ENCODE data around the gene CHID1. TPM values are rescaled to one million over a fixed set of nuclear protein-coding genes. Genes with fewer than 3 reads are reported as not detected.

CHID1 gene
- total RNA-seq, 2 experiments from 2014 or later, result 51.8 to 56.3 TPM

GRCh38 chr11:888310-889212 is 22.0 kb downstream of the CHID1 start:
- H3K9me3 Mint-ChIP-seq, result no peaks in the 10 kb centered on the region
- CTCF ChIA-PET, result no interaction called here
- no peaks in the 10 kb centered on the region for H3K27me3 Mint-ChIP-seq (ENCODE audit: low read depth)
- no peak overlapping the region for H3K4me3 Mint-ChIP-seq
- no peak for DNase-seq
- no peak overlapping the region for H3K27ac Mint-ChIP-seq
- no peaks in the 10 kb centered on the region for H3K4me1 Mint-ChIP-seq (ENCODE audit: low read depth)
- peaks cover 7% of the 10 kb centered on the region for H3K36me3 Mint-ChIP-seq (ENCODE audit: low read depth)
- intact Hi-C loops (cut with micrococcal nuclease), result no loop called here

GRCh38 chr11:887589-887988 is 23.0 kb downstream of the CHID1 start:
- CTCF ChIA-PET, result no interaction called here
- peaks cover 10% of the 10 kb centered on the region for H3K36me3 Mint-ChIP-seq (ENCODE audit: low read depth)
- no peak overlapping the region for H3K4me3 Mint-ChIP-seq
- DNase-seq, result no peak
- H3K27ac Mint-ChIP-seq, result no peak overlapping the region
- H3K9me3 Mint-ChIP-seq, result no peaks in the 10 kb centered on the region
- intact Hi-C loops (cut with micrococcal nuclease), result no loop called here
- no peaks in the 10 kb centered on the region for H3K27me3 Mint-ChIP-seq (ENCODE audit: low read depth)
- H3K4me1 Mint-ChIP-seq (ENCODE audit: low read depth), result no peaks in the 10 kb centered on the region

- no peak overlapping the region for H3K4me3 Mint-ChIP-seq
- no peaks in the 10 kb centered on the region for H3K4me1 Mint-ChIP-seq (ENCODE audit: low read depth)
- no peaks in the 10 kb centered on the region for H3K27me3 Mint-ChIP-seq (ENCODE audit: low read depth)
- intact Hi-C loops (cut with micrococcal nuclease), result no loop called here
- CTCF ChIA-PET, result no interaction called here
- no peak overlapping the region for H3K27ac Mint-ChIP-seq
- no peak for DNase-seq
- peaks cover 15% of the 10 kb centered on the region for H3K36me3 Mint-ChIP-seq (ENCODE audit: low read depth)
- H3K9me3 Mint-ChIP-seq, result no peaks in the 10 kb centered on the region
Observed at GRCh38 chr11:886568-886967, 24.0 kb downstream of the CHID1 start.

GRCh38 chr11:884578-885070 is 26.0 kb downstream of the CHID1 start:
- Mint-ChIP-seq H3K4me3 (no peak overlapping the region), H3K36me3 (ENCODE audit: low read depth) (peaks cover 18% of the 10 kb centered on the region), H3K9me3 (no peaks in the 10 kb centered on the region), H3K27ac (no peak overlapping the region), H3K4me1 (ENCODE audit: low read depth) (no peaks in the 10 kb centered on the region), H3K27me3 (ENCODE audit: low read depth) (no peaks in the 10 kb centered on the region)
- no peak for DNase-seq
- intact Hi-C loops (cut with micrococcal nuclease), result no loop called here
- CTCF ChIA-PET, result no interaction called here

GRCh38 chr11:883527-883926 is 27.1 kb downstream of the CHID1 start:
- intact Hi-C loops (cut with micrococcal nuclease), result no loop called here
- CTCF ChIA-PET, result no interaction called here
- Mint-ChIP-seq H3K4me1 (ENCODE audit: low read depth) (no peaks in the 10 kb centered on the region), H3K36me3 (ENCODE audit: low read depth) (peaks cover 20% of the 10 kb centered on the region), H3K4me3 (no peak overlapping the region), H3K27me3 (ENCODE audit: low read depth) (no peaks in the 10 kb centered on the region), H3K9me3 (no peaks in the 10 kb centered on the region), H3K27ac (no peak overlapping the region)
- DNase-seq, result no peak

GRCh38 chr11:882596-882995 is 28.0 kb downstream of the CHID1 start:
- DNase-seq, result no peak
- Mint-ChIP-seq H3K9me3 (no peaks in the 10 kb centered on the region), H3K4me1 (ENCODE audit: low read depth) (no peaks in the 10 kb centered on the region), H3K36me3 (ENCODE audit: low read depth) (peaks cover 21% of the 10 kb centered on the region), H3K27ac (no peak overlapping the region), H3K27me3 (ENCODE audit: low read depth) (no peaks in the 10 kb centered on the region), H3K4me3 (no peak overlapping the region)
- intact Hi-C loops (cut with micrococcal nuclease), result no loop called here
- CTCF ChIA-PET, result no interaction called here

- intact Hi-C loops (cut with micrococcal nuclease), result no loop called here
- H3K4me3 Mint-ChIP-seq, result no peak overlapping the region
- CTCF ChIA-PET, result no interaction called here
- no peak overlapping the region for H3K27ac Mint-ChIP-seq
- no peak for DNase-seq
- H3K27me3 Mint-ChIP-seq (ENCODE audit: low read depth), result no peaks in the 10 kb centered on the region
- peaks cover 21% of the 10 kb centered on the region for H3K36me3 Mint-ChIP-seq (ENCODE audit: low read depth)
- no peaks in the 10 kb centered on the region for H3K9me3 Mint-ChIP-seq
- no peaks in the 10 kb centered on the region for H3K4me1 Mint-ChIP-seq (ENCODE audit: low read depth)
Observed at GRCh38 chr11:880447-880846, 30.2 kb downstream of the CHID1 start.

GRCh38 chr11:877565-877964 is 33.0 kb downstream of the CHID1 start:
- no peak for DNase-seq
- Mint-ChIP-seq H3K36me3 (ENCODE audit: low read depth) (peaks cover 22% of the 10 kb centered on the region), H3K4me3 (no peak overlapping the region), H3K9me3 (no peaks in the 10 kb centered on the region), H3K4me1 (ENCODE audit: low read depth) (no peaks in the 10 kb centered on the region), H3K27ac (no peak overlapping the region), H3K27me3 (ENCODE audit: low read depth) (no peaks in the 10 kb centered on the region)
- intact Hi-C loops (cut with micrococcal nuclease), result no loop called here
- CTCF ChIA-PET, result no interaction called here

GRCh38 chr11:876545-876944 is 34.1 kb downstream of the CHID1 start:
- CTCF ChIA-PET, result no interaction called here
- Mint-ChIP-seq H3K27me3 (ENCODE audit: low read depth) (no peaks in the 10 kb centered on the region), H3K9me3 (no peaks in the 10 kb centered on the region), H3K27ac (no peak overlapping the region), H3K36me3 (ENCODE audit: low read depth) (peaks cover 18% of the 10 kb centered on the region), H3K4me1 (ENCODE audit: low read depth) (no peaks in the 10 kb centered on the region), H3K4me3 (no peak overlapping the region)
- DNase-seq, result no peak
- intact Hi-C loops (cut with micrococcal nuclease), result no loop called here

GRCh38 chr11:875769-876301 is 34.8 kb downstream of the CHID1 start:
- Mint-ChIP-seq H3K4me1 (ENCODE audit: low read depth) (no peaks in the 10 kb centered on the region), H3K9me3 (no peaks in the 10 kb centered on the region), H3K27me3 (ENCODE audit: low read depth) (no peaks in the 10 kb centered on the region), H3K27ac (no peak overlapping the region), H3K4me3 (no peak overlapping the region), H3K36me3 (ENCODE audit: low read depth) (peaks cover 18% of the 10 kb centered on the region)
- no peak for DNase-seq
- CTCF ChIA-PET, result no interaction called here
- intact Hi-C loops (cut with micrococcal nuclease), result no loop called here

GRCh38 chr11:875203-875602 is 35.4 kb downstream of the CHID1 start:
- CTCF ChIA-PET, result no interaction called here
- Mint-ChIP-seq H3K4me3 (no peak overlapping the region), H3K4me1 (ENCODE audit: low read depth) (no peaks in the 10 kb centered on the region), H3K27ac (no peak overlapping the region), H3K9me3 (no peaks in the 10 kb centered on the region), H3K36me3 (ENCODE audit: low read depth) (peaks cover 15% of the 10 kb centered on the region), H3K27me3 (ENCODE audit: low read depth) (no peaks in the 10 kb centered on the region)
- no peak for DNase-seq
- intact Hi-C loops (cut with micrococcal nuclease), result no loop called here

- intact Hi-C loops (cut with micrococcal nuclease), result no loop called here
- Mint-ChIP-seq H3K4me1 (ENCODE audit: low read depth) (no peaks in the 10 kb centered on the region), H3K4me3 (no peak overlapping the region), H3K27me3 (ENCODE audit: low read depth) (no peaks in the 10 kb centered on the region), H3K36me3 (ENCODE audit: low read depth) (peaks cover 12% of the 10 kb centered on the region), H3K9me3 (no peaks in the 10 kb centered on the region), H3K27ac (no peak overlapping the region)
- DNase-seq, result no peak
- CTCF ChIA-PET, result no interaction called here
Observed at GRCh38 chr11:873706-874105, 36.9 kb downstream of the CHID1 start.

- intact Hi-C loops (cut with micrococcal nuclease), result no loop called here
- Mint-ChIP-seq H3K27me3 (ENCODE audit: low read depth) (no peaks in the 10 kb centered on the region), H3K4me3 (no peak overlapping the region), H3K27ac (no peak overlapping the region), H3K9me3 (no peaks in the 10 kb centered on the region), H3K4me1 (ENCODE audit: low read depth) (no peaks in the 10 kb centered on the region), H3K36me3 (ENCODE audit: low read depth) (peaks cover 11% of the 10 kb centered on the region)
- CTCF ChIA-PET, result no interaction called here
- DNase-seq, result no peak
Observed at GRCh38 chr11:872799-873198, 37.8 kb downstream of the CHID1 start.
